HCT116 (cell line): ENCODE measurements around the gene PDSS2. TPM values are rescaled to one million over a fixed set of nuclear protein-coding genes. Genes with fewer than 3 reads are reported as not detected.

Source experiments
- ATAC-seq: fragments of 200-7000 bp; cut with Tn5 transposase; 2 replicates; pipeline ENCODE4 v1.9.1; 2020; ENCODE audit warnings: mild to moderate bottlenecking, moderate library complexity
- BruUV-seq: library from RNA; stranded (reverse); fragments of 400-500 nt; replicated peaks from 2 replicates; lab custom pipeline; 2021; lab: Mats Ljungman, UMichigan
- CTCF ChIA-PET: fragments of 300-600 bp; sonication (Branson Sonifier 250); formaldehyde crosslinking; loops from one replicate; lab custom pipeline; 2021; ENCODE audit warnings: antibody characterized with exemption; lab: Charles Lee
- POLR2A ChIA-PET: fragments of 300-600, 350-600 bp; sonication (Branson Sonifier 250); formaldehyde crosslinking; loops from one replicate; lab custom pipeline; 2021; ENCODE audit warnings: antibody characterized with exemption; lab: Charles Lee
- RAD21 ChIA-PET, 2 experiments: fragments of 300-600 bp; sonication (Branson Sonifier 250); formaldehyde crosslinking; loops; one replicate each; lab custom pipeline; 2023; ENCODE audit warnings: low total read pairs in 2 of 2; ENCODE audit not compliant: uncharacterized antibody in 2 of 2, unreplicated experiment in 2 of 2, low non-redundant PET in 1 of 2; lab: Charles Lee
- DNase-seq: peaks from one replicate; pipeline ENCODE4 v3.0.0-alpha.2; 2010; ENCODE audit warnings: low read depth, low spot score
- H2AFZ ChIP-seq: fragments of 200-600 bp; shearing (Covaris generic), sonication (generic); 2 replicates; pipeline ENCODE4 v1.6.1; 2017; ENCODE audit warnings: low read depth, mixed run types, mixed read lengths, antibody characterized with exemption, low read length; ENCODE audit not compliant: poor library complexity, severe bottlenecking
- H3K27ac ChIP-seq: 2 replicates; pipeline ENCODE4 v1.5.1; 2012; ENCODE audit warnings: low read depth, low read length
- H3K27me3 ChIP-seq: fragments of 200-600 bp; sonication (generic); 2 replicates; pipeline ENCODE4 v1.6.1; 2016; ENCODE audit warnings: mixed run types, low read length, mixed read lengths; ENCODE audit not compliant: insufficient read depth
- H3K36me3 ChIP-seq, 2 experiments: fragments of 200-500 bp in 1 of 2; fragments of 200-600 bp in 1 of 2; sonication (Bioruptor generic) in 1 of 2; sonication (generic) in 1 of 2; 2 replicates each; pipeline versions ENCODE4 v1.5.1 to v1.6.1; 2014 to 2016; ENCODE audit warnings: low read length in 2 of 2, inconsistent platforms in 1 of 2, mixed read lengths in 1 of 2, mixed run types in 1 of 2; ENCODE audit not compliant: insufficient read depth in 2 of 2, control insufficient read depth in 1 of 2
- H3K4me1 ChIP-seq, 2 experiments: fragments of 200-600 bp in 1 of 2; sonication (generic) in 1 of 2; 2 replicates each; pipeline versions ENCODE4 v1.5.1 to v1.6.1; 2012 to 2017; ENCODE audit warnings: low read length in 2 of 2, inconsistent platforms in 1 of 2, mild to moderate bottlenecking in 1 of 2, mixed read lengths in 1 of 2, mixed run types in 1 of 2, moderate library complexity in 1 of 2; ENCODE audit not compliant: insufficient read depth in 2 of 2, control insufficient read depth in 1 of 2
- H3K4me2 ChIP-seq: fragments of 200-600 bp; sonication (generic); 2 replicates; pipeline ENCODE4 v1.6.1; 2017; ENCODE audit warnings: mixed run types, low read length, mixed read lengths
- H3K4me3 ChIP-seq, 2 experiments: fragments of 200-600 bp in 1 of 2; sonication (generic) in 1 of 2; replicated peaks in 1 of 2; 2 replicates each; pipeline ENCODE4 v1.5.1; 2011 to 2016; ENCODE audit warnings: low read length in 2 of 2, control low read depth in 1 of 2, low read depth in 1 of 2, mild to moderate bottlenecking in 1 of 2, mixed read lengths in 1 of 2, mixed run types in 1 of 2
- H3K79me2 ChIP-seq: fragments of 200-600 bp; sonication (generic); 2 replicates; pipeline ENCODE4 v1.6.1; 2017; ENCODE audit warnings: mild to moderate bottlenecking, mixed run types, low read length, moderate library complexity, mixed read lengths; ENCODE audit not compliant: insufficient read depth
- H3K9ac ChIP-seq: fragments of 200-600 bp; sonication (generic); 2 replicates; pipeline ENCODE4 v1.6.1; 2016; ENCODE audit warnings: low read length, mixed read lengths
- H3K9me2 ChIP-seq: fragments of 200-600 bp; sonication (generic), shearing (Covaris generic); 2 replicates; pipeline ENCODE4 v1.6.1; 2017; ENCODE audit warnings: mixed run types, mild to moderate bottlenecking, moderate library complexity; ENCODE audit not compliant: insufficient read depth
- H3K9me3 ChIP-seq, 2 experiments: fragments of 200-500 bp in 1 of 2; fragments of 200-600 bp in 1 of 2; sonication (Bioruptor generic) in 1 of 2; sonication (generic) in 1 of 2; 2 replicates each; pipeline ENCODE4 v1.6.1; 2014 to 2017; ENCODE audit warnings: low read length in 2 of 2, mixed read lengths in 2 of 2, inconsistent platforms in 1 of 2, low read depth in 1 of 2, mild to moderate bottlenecking in 1 of 2, mixed run types in 1 of 2, moderate library complexity in 1 of 2; ENCODE audit not compliant: control insufficient read depth in 1 of 2, insufficient read depth in 1 of 2
- H4K20me1 ChIP-seq: fragments of 200-600 bp; sonication (generic), shearing (Covaris generic); 2 replicates; pipeline ENCODE4 v1.6.1; 2017; ENCODE audit warnings: mixed run types, mild to moderate bottlenecking, moderate library complexity; ENCODE audit not compliant: insufficient read depth
- CEBPB ChIP-seq: IDR thresholded peaks from 2 replicates; pipeline ENCODE4 v1.6.1; 2012; ENCODE audit warnings: low read depth
- ELF1 ChIP-seq: IDR thresholded peaks from 2 replicates; pipeline ENCODE4 v1.6.1; 2012; ENCODE audit warnings: low read depth, borderline replicate concordance
- FOSL1 ChIP-seq: IDR thresholded peaks from 2 replicates; pipeline ENCODE4 v1.6.1; 2012; ENCODE audit warnings: low read depth
- JUND ChIP-seq: IDR thresholded peaks from 2 replicates; pipeline ENCODE4 v1.6.1; 2012
- POLR2A ChIP-seq: IDR thresholded peaks from 2 replicates; pipeline ENCODE4 v1.7.0; 2011; ENCODE audit warnings: borderline replicate concordance; ENCODE audit not compliant: insufficient read depth, insufficient read length; ENCODE audit errors: extremely low read depth
- RAD21 ChIP-seq: IDR thresholded peaks from 2 replicates; pipeline ENCODE4 v1.6.1; 2012; ENCODE audit warnings: low read depth, mild to moderate bottlenecking
- REST ChIP-seq: IDR thresholded peaks from 2 replicates; pipeline ENCODE4 v1.6.1; 2012; ENCODE audit warnings: low read depth
- SP1 ChIP-seq: IDR thresholded peaks from 2 replicates; pipeline ENCODE4 v1.6.1; 2012; ENCODE audit warnings: low read depth
- SRF ChIP-seq: IDR thresholded peaks from 2 replicates; pipeline ENCODE4 v1.6.1; 2012; ENCODE audit warnings: low read depth
- YY1 ChIP-seq: IDR thresholded peaks from 2 replicates; pipeline ENCODE4 v1.6.1; 2011; ENCODE audit warnings: low read length, low read depth, moderate library complexity, mild to moderate bottlenecking; ENCODE audit not compliant: insufficient replicate concordance; ENCODE audit errors: extremely low read depth
- ZNF274 ChIP-seq: fragments of 200-500 bp; sonication (Bioruptor generic); IDR thresholded peaks from 2 replicates; pipeline ENCODE4 v1.6.1; 2014; ENCODE audit warnings: mild to moderate bottlenecking, low read depth, low read length, inconsistent platforms
- intact Hi-C: fragments of 100-400 bp; cut with micrococcal nuclease; formaldehyde crosslinking; loops from 2 replicates; pipeline ENCODE4 v1.10.0; 2022
- total RNA-seq: library from RNA; stranded (reverse); gene quantifications from one replicate; pipeline ENCODE4 v1.2.1, GENCODE V29; 2021; ENCODE audit not compliant: unreplicated experiment
- TF ChIP-seq, protein P1 (sequence below): IDR thresholded peaks from 2 replicates; pipeline ENCODE4 v1.6.1; 2011; ENCODE audit warnings: mild to moderate bottlenecking, low read length, moderate library complexity; ENCODE audit not compliant: insufficient replicate concordance; ENCODE audit errors: extremely low read depth
- TF ChIP-seq, protein P2 (sequence below), 3 experiments: fragments of 200-600 bp in 1 of 3; sonication (generic) in 1 of 3; IDR thresholded peaks in 2 of 3; conservative IDR thresholded peaks in 1 of 3; 2 replicates each; pipeline ENCODE4 v1.5.1; 2012 to 2017; ENCODE audit warnings: low read depth in 2 of 3, low read length in 2 of 3, antibody characterized with exemption in 1 of 3, borderline replicate concordance in 1 of 3, control low read depth in 1 of 3, mild to moderate bottlenecking in 1 of 3, mixed read lengths in 1 of 3, mixed run types in 1 of 3, moderate library complexity in 1 of 3; ENCODE audit not compliant: insufficient read depth in 1 of 3

Gene PDSS2
- total RNA-seq, 1 experiment from 2014 or later = 12.2 TPM

DNA sequence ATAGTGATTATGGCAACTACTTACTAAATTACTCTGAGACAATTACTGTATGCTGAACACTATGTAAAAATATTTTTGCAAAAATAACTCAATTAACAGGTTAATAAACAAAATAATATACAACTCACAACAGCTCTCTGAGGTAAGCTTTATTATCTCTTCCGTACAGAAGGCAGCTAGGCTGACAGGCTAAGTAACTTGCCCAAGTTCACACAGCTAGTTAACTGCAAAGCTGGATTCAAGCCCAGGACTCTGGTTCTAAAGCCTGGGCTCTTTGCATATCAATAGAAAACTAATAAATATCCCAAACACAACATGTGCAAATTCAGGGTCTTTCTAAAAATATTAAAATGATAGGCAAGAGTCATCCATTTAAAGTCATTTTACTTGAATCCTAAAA is 174.6 kb downstream of the PDSS2 start:
- H3K9me3 ChIP-seq = no peaks in the 10 kb centered on the region
- no peaks in the 10 kb centered on the region for H3K79me2 ChIP-seq
- no peak overlapping the region for H3K27ac ChIP-seq
- ChIA-PET CTCF (no interaction called here), POLR2A (no interaction called here), RAD21 (interaction anchor here in 1 of 2 experiments (0.6 kb wide), 1 partner anchor 144 kb away, joined by 3 read pairs; no protein-coding TSS in a partner anchor)
- no peaks in the 10 kb centered on the region for H3K4me1 ChIP-seq
- intact Hi-C loops = no loop called here
- no peak for TF ChIP-seq POLR2A
- TF ChIP-seq REST = no peak
- TF ChIP-seq, protein P1, sequence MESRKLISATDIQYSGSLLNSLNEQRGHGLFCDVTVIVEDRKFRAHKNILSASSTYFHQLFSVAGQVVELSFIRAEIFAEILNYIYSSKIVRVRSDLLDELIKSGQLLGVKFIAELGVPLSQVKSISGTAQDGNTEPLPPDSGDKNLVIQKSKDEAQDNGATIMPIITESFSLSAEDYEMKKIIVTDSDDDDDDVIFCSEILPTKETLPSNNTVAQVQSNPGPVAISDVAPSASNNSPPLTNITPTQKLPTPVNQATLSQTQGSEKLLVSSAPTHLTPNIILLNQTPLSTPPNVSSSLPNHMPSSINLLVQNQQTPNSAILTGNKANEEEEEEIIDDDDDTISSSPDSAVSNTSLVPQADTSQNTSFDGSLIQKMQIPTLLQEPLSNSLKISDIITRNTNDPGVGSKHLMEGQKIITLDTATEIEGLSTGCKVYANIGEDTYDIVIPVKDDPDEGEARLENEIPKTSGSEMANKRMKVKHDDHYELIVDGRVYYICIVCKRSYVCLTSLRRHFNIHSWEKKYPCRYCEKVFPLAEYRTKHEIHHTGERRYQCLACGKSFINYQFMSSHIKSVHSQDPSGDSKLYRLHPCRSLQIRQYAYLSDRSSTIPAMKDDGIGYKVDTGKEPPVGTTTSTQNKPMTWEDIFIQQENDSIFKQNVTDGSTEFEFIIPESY = no peak
- no peak for TF ChIP-seq FOSL1
- no peak for TF ChIP-seq CEBPB
- TF ChIP-seq ZNF274 = no peak
- TF ChIP-seq JUND = no peak
- TF ChIP-seq ELF1 = no peak
- TF ChIP-seq, protein P2, sequence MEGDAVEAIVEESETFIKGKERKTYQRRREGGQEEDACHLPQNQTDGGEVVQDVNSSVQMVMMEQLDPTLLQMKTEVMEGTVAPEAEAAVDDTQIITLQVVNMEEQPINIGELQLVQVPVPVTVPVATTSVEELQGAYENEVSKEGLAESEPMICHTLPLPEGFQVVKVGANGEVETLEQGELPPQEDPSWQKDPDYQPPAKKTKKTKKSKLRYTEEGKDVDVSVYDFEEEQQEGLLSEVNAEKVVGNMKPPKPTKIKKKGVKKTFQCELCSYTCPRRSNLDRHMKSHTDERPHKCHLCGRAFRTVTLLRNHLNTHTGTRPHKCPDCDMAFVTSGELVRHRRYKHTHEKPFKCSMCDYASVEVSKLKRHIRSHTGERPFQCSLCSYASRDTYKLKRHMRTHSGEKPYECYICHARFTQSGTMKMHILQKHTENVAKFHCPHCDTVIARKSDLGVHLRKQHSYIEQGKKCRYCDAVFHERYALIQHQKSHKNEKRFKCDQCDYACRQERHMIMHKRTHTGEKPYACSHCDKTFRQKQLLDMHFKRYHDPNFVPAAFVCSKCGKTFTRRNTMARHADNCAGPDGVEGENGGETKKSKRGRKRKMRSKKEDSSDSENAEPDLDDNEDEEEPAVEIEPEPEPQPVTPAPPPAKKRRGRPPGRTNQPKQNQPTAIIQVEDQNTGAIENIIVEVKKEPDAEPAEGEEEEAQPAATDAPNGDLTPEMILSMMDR (IDR thresholded peaks at IDR 0.05 in 2 of 3, conservative IDR thresholded peaks at IDR 0.05 in 1 of 3; ENCODE audit: borderline replicate concordance in 1 of 3, insufficient read depth in 1 of 3, low read depth in 2 of 3, low read length in 2 of 3) = no peak
- no peak for TF ChIP-seq SRF
- TF ChIP-seq RAD21 = no peak
- TF ChIP-seq SP1 = no peak
- no peak for TF ChIP-seq YY1
- H4K20me1 ChIP-seq = no peaks in the 10 kb centered on the region
- no peak overlapping the region for H3K4me2 ChIP-seq
- no peaks in the 10 kb centered on the region for H3K9me2 ChIP-seq
- no peak overlapping the region for H2AFZ ChIP-seq
- ATAC-seq = no peak
- DNase-seq = no peak
- BruUV-seq = no TSS peak
- no peak overlapping the region for H3K4me3 ChIP-seq
- no peaks in the 10 kb centered on the region for H3K36me3 ChIP-seq
- H3K27me3 ChIP-seq = no peaks in the 10 kb centered on the region
- no peak overlapping the region for H3K9ac ChIP-seq
